Natural killer cell (primary cell): ENCODE data around the gene GASK1A. TPM values are rescaled to one million over a fixed set of nuclear protein-coding genes. Genes with fewer than 3 reads are reported as not detected.

ENCODE experiments used
- ATAC-seq, 3 donors: fragments of 150-1000 bp in 2 of 3; fragments of 200-7000 bp in 1 of 3; cut with Tn5 transposase; 1 replicate in 1 of 3; 2 replicates in 2 of 3; pipeline ENCODE4 v1.10.0; 2021; ENCODE audit warnings: mild to moderate bottlenecking in 2 of 3, moderate library complexity in 2 of 3
- DNase-seq, 2 donors: peaks; one replicate each; pipeline versions ENCODE4 v3.0.0 to v3.0.0-alpha.2; 2013 to 2021; ENCODE audit warnings: mixed read lengths in 1 of 2
- H3K27ac ChIP-seq: one replicate; pipeline ENCODE4 v1.5.1; 2013; ENCODE audit warnings: mild to moderate bottlenecking, low read length
- H3K27me3 ChIP-seq: one replicate; pipeline ENCODE4 v1.6.1; 2013; ENCODE audit warnings: low read length; ENCODE audit not compliant: control insufficient read depth, insufficient read depth
- H3K36me3 ChIP-seq: one replicate; pipeline ENCODE4 v1.6.1; 2013; ENCODE audit warnings: low read length; ENCODE audit not compliant: control insufficient read depth, insufficient read depth
- H3K4me1 ChIP-seq: one replicate; pipeline ENCODE4 v1.6.1; 2013; ENCODE audit warnings: low read length; ENCODE audit not compliant: control insufficient read depth, insufficient read depth
- H3K4me3 ChIP-seq: one replicate; pipeline ENCODE4 v1.5.1; 2013; ENCODE audit warnings: low read length
- H3K9me3 ChIP-seq: one replicate; pipeline ENCODE4 v1.6.1; 2013; ENCODE audit warnings: low read length; ENCODE audit not compliant: control insufficient read depth, insufficient read depth
- H3K27ac Mint-ChIP-seq, 2 donors: one replicate each; pipeline ENCODE4 v1.8.0; 2022; ENCODE audit warnings: mild to moderate bottlenecking in 2 of 2, mixed read lengths in 2 of 2, moderate library complexity in 1 of 2
- H3K27me3 Mint-ChIP-seq, 2 donors: one replicate each; pipeline ENCODE4 v1.8.0; 2022; ENCODE audit warnings: low read depth in 2 of 2, mixed read lengths in 2 of 2
- H3K36me3 Mint-ChIP-seq: one replicate; pipeline ENCODE4 v1.8.0; 2022; ENCODE audit warnings: mixed read lengths
- H3K4me1 Mint-ChIP-seq, 2 donors: one replicate each; pipeline ENCODE4 v1.8.0; 2022; ENCODE audit warnings: mixed read lengths in 2 of 2
- H3K4me3 Mint-ChIP-seq: one replicate; pipeline ENCODE4 v1.8.0; 2022; ENCODE audit warnings: mild to moderate bottlenecking, moderate library complexity, mixed read lengths
- H3K9me3 Mint-ChIP-seq, 2 donors: one replicate each; pipeline ENCODE4 v1.8.0; 2022; ENCODE audit warnings: mixed read lengths in 2 of 2
- WGBS: methylation state at CpG from one replicate; pipeline ENCODE4 v1.1.7; 2013; ENCODE audit warnings: missing lambda C conversion rate; ENCODE audit not compliant: insufficient coverage; 5-methylcytosine and 5-hydroxymethylcytosine counted together
- intact Hi-C: fragments of 100-400 bp; cut with micrococcal nuclease; formaldehyde crosslinking; loops from one replicate; pipeline ENCODE4 v1.14.2; 2022
- total RNA-seq, 4 donors: library from RNA; stranded (reverse); fragments of 120-200 nt in 1 of 4; gene quantifications; one replicate each; pipeline versions ENCODE4 v1.2.3 to v1.2.4, GENCODE V29; 2013 to 2022
- TF ChIP-seq, protein P1 (sequence below): fragments of 200-600 bp; IDR thresholded peaks from one replicate; pipeline ENCODE4 v1.8.0; 2022; ENCODE audit warnings: antibody characterized with exemption

Gene GASK1A
- total RNA-seq, 3 donors from 2014 or later (not counting 1 experiment from before 2014, with no cell fraction given): 0.12 to 0.34 TPM; not detected in 1

DNA sequence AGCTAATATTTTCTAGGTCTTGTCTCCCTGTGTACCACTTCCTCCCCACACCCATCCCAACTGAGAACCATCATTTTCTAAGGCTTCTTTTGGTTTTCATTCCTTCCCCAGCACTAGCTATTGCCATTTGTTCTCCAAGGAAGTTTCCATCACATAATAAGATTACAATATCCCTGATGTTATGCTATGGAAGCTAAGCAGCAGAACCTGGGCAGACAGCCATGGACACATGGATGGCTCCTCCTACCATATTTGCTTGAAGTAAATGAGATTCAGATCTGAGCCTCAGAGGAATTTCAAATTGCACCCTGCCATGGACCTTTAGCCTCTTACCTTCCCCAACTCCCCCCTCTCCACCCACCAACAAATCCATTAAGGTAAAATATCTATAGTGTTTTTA, 31.5 kb downstream of the GASK1A start:
- Mint-ChIP-seq H3K27ac (no peak overlapping the region), H3K36me3 (no peaks in the 10 kb centered on the region), H3K27me3 (no peaks in the 10 kb centered on the region), H3K4me3 (no peak overlapping the region), H3K9me3 (no peaks in the 10 kb centered on the region), H3K4me1 (no peaks in the 10 kb centered on the region)
- Histone ChIP-seq H3K36me3 (no peaks in the 10 kb centered on the region), H3K27ac (no peak overlapping the region), H3K4me1 (peaks cover 20% of the 10 kb centered on the region), H3K4me3 (no peak overlapping the region), H3K27me3 (no peaks in the 10 kb centered on the region), H3K9me3 (peaks cover 46% of the 10 kb centered on the region)
- TF ChIP-seq, protein P1, sequence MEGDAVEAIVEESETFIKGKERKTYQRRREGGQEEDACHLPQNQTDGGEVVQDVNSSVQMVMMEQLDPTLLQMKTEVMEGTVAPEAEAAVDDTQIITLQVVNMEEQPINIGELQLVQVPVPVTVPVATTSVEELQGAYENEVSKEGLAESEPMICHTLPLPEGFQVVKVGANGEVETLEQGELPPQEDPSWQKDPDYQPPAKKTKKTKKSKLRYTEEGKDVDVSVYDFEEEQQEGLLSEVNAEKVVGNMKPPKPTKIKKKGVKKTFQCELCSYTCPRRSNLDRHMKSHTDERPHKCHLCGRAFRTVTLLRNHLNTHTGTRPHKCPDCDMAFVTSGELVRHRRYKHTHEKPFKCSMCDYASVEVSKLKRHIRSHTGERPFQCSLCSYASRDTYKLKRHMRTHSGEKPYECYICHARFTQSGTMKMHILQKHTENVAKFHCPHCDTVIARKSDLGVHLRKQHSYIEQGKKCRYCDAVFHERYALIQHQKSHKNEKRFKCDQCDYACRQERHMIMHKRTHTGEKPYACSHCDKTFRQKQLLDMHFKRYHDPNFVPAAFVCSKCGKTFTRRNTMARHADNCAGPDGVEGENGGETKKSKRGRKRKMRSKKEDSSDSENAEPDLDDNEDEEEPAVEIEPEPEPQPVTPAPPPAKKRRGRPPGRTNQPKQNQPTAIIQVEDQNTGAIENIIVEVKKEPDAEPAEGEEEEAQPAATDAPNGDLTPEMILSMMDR: no peak
- intact Hi-C loops: loop anchor here (5.0 kb wide), 1 partner anchor 277 kb away; the partner anchor contains the start of gene SNRK
- no peak for ATAC-seq
- no peak for DNase-seq

DNA sequence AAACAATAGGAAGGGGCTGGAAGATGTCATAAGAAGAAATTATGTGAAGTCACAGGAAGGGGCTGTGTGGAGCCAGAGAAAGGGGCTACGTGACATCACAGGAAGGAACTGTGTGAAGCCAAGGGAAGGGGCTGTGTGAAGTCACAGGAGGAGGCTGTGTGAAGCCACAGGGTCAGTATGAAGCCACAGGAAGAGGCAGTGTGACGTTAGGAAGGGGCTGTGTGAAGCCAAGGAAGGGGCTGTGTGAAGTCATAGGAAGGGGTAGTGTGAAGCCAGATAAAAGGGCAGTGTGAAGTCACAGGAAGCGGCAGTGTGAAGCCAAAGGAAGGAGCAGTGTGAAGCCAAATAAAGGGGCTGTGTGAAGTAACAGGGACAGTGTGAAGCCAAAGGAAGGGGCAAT, 32.5 kb downstream of the GASK1A start:
- Histone ChIP-seq H3K9me3 (peaks cover 56% of the 10 kb centered on the region), H3K27me3 (no peaks in the 10 kb centered on the region), H3K4me3 (no peak overlapping the region), H3K36me3 (no peaks in the 10 kb centered on the region), H3K27ac (peak overlapping the region; percentile 97), H3K4me1 (peaks cover 30% of the 10 kb centered on the region)
- Mint-ChIP-seq H3K4me1 (no peaks in the 10 kb centered on the region), H3K36me3 (no peaks in the 10 kb centered on the region), H3K27ac (no peak overlapping the region), H3K4me3 (no peak overlapping the region), H3K27me3 (no peaks in the 10 kb centered on the region), H3K9me3 (no peaks in the 10 kb centered on the region)
- 46% methylated on average over 3 of the region's 3 CpGs for WGBS
- ATAC-seq: peak; percentile 43 to 56 (median 44)
- TF ChIP-seq, protein P1: no peak
- intact Hi-C loops: loop anchor here (5.0 kb wide), 1 partner anchor 276 kb away; the partner anchor contains the start of gene SNRK
- peak; percentile 31 to 55 for DNase-seq

- no peaks in the 10 kb centered on the region for H3K27me3 Mint-ChIP-seq
These were observed 33.1 kb downstream of the GASK1A start for GRCh38 chr3:43012174-43012573.

More at GRCh38 chr3:43012174-43012573, 33.1 kb downstream of the GASK1A start:
- TF ChIP-seq, protein P1: no peak
- ATAC-seq (peak in 2 of 3 donors; percentile 5 to 25), DNase-seq (peak; percentile 40 to 50)
- no peaks in the 10 kb centered on the region for H3K9me3 Mint-ChIP-seq
- H3K4me1 Mint-ChIP-seq: no peaks in the 10 kb centered on the region
- no peak overlapping the region for H3K4me3 ChIP-seq
- peaks cover 34% of the 10 kb centered on the region for H3K4me1 ChIP-seq
- no peak overlapping the region for H3K4me3 Mint-ChIP-seq
- no peaks in the 10 kb centered on the region for H3K27me3 ChIP-seq
- peaks cover 61% of the 10 kb centered on the region for H3K9me3 ChIP-seq
- H3K27ac Mint-ChIP-seq: no peak overlapping the region
- H3K36me3 Mint-ChIP-seq: no peaks in the 10 kb centered on the region
- intact Hi-C loops: loop anchor here (5.0 kb wide), 1 partner anchor 275 kb away; the partner anchor contains the start of gene SNRK
- no peaks in the 10 kb centered on the region for H3K36me3 ChIP-seq
- peak overlapping the region; percentile 97 for H3K27ac ChIP-seq
